PFSK-1 (cell line): ENCODE data around the gene DPEP1.

Source experiments
- POLR2AphosphoS5 ChIP-seq: IDR thresholded peaks from 2 replicates; pipeline ENCODE4 v1.6.1; 2012; ENCODE audit warnings: low read depth, mild to moderate bottlenecking, control low read depth, low read length, moderate library complexity
- REST ChIP-seq, 2 experiments: IDR thresholded peaks; 2 replicates each; pipeline versions ENCODE4 v1.6.1 to v1.8.0; 2011 to 2012; ENCODE audit warnings: low read depth in 2 of 2, low read length in 2 of 2, control low read depth in 1 of 2, inconsistent platforms in 1 of 2, mild to moderate bottlenecking in 1 of 2, moderate library complexity in 1 of 2; ENCODE audit not compliant: insufficient read depth in 1 of 2

- TF ChIP-seq POLR2AphosphoS5 (no peak), REST (IDR thresholded peaks at IDR 0.05; ENCODE audit: insufficient read depth in 1 of 2, low read depth in 2 of 2, low read length in 2 of 2) (no peak)
Observed at GRCh38 chr16:89572485-89573205, 40.8 kb upstream of the DPEP1 start.
